SK-N-SH treated with all-trans-retinoic acid at 6 μM for 48 hours (cell line): ENCODE data around the gene ASTN2.

Experiments used
- ATAC-seq: fragments of 200-7000 bp; cut with Tn5 transposase; 3 replicates; pipeline ENCODE4 v1.9.1; 2020; ENCODE audit warnings: mild to moderate bottlenecking, moderate library complexity
- ARNTL ChIP-seq: fragments of 450-650 bp; formaldehyde crosslinking; IDR thresholded peaks from 2 replicates; pipeline ENCODE4 v1.5.0; 2020; ENCODE audit warnings: low read depth, mild to moderate bottlenecking, moderate library complexity, borderline replicate concordance
- BACH2 ChIP-seq: fragments of 250-450 bp; sonication (Bioruptor Pico); IDR thresholded peaks from 2 replicates; pipeline ENCODE4 v1.9.0; 2021; ENCODE audit warnings: mild to moderate bottlenecking, borderline replicate concordance
- CSDC2 ChIP-seq: fragments of 250-450 bp; sonication (Bioruptor Pico); IDR thresholded peaks from 2 replicates; pipeline ENCODE4 v1.5.0; 2020; ENCODE audit warnings: mild to moderate bottlenecking, moderate library complexity
- ESRRG ChIP-seq: fragments of 250-450 bp; sonication (Bioruptor Pico); IDR thresholded peaks from 2 replicates; pipeline ENCODE4 v1.6.1; 2021; ENCODE audit warnings: mild to moderate bottlenecking
- ISL1 ChIP-seq: fragments of 250-450 bp; sonication (Bioruptor Pico); IDR thresholded peaks from 2 replicates; pipeline ENCODE4 v2.1.2; 2022; ENCODE audit warnings: mild to moderate bottlenecking, moderate library complexity
- OSR1 ChIP-seq: fragments of 250-450 bp; sonication (Bioruptor Pico); IDR thresholded peaks from 2 replicates; pipeline ENCODE4 v1.8.0; 2022; ENCODE audit warnings: moderate library complexity, mild to moderate bottlenecking, inconsistent platforms
- PPARA ChIP-seq: fragments of 250-450 bp; sonication (Bioruptor Pico); IDR thresholded peaks from 2 replicates; pipeline ENCODE4 v1.5.0; 2020; ENCODE audit warnings: mild to moderate bottlenecking, borderline replicate concordance
- RARB ChIP-seq: fragments of 250-450 bp; sonication (Bioruptor Pico); IDR thresholded peaks from 2 replicates; pipeline ENCODE4 v1.8.0; 2021; ENCODE audit warnings: mild to moderate bottlenecking, moderate library complexity
- SNAI2 ChIP-seq: fragments of 250-450 bp; sonication (Bioruptor Pico); IDR thresholded peaks from 2 replicates; pipeline ENCODE4 v1.5.0; 2020; ENCODE audit warnings: mild to moderate bottlenecking, moderate library complexity
- TCF4 ChIP-seq: fragments of 250-450 bp; sonication (Bioruptor Pico); IDR thresholded peaks from 2 replicates; pipeline ENCODE4 v1.8.0; 2021; ENCODE audit warnings: mild to moderate bottlenecking, moderate library complexity, borderline replicate concordance
- TOX ChIP-seq: fragments of 250-450 bp; sonication (Bioruptor Pico); IDR thresholded peaks from 2 replicates; pipeline ENCODE4 v1.8.0; 2021; ENCODE audit warnings: mild to moderate bottlenecking, moderate library complexity, borderline replicate concordance
- ZC3H10 ChIP-seq: fragments of 250-450 bp; sonication (Bioruptor Pico); IDR thresholded peaks from 2 replicates; pipeline ENCODE4 v1.5.1; 2021; ENCODE audit warnings: mild to moderate bottlenecking, moderate library complexity
- ZFP30 ChIP-seq: fragments of 450-650 bp; formaldehyde crosslinking; IDR thresholded peaks from 2 replicates; pipeline ENCODE4 v1.5.0; 2022; ENCODE audit warnings: mild to moderate bottlenecking, moderate library complexity
- ZNF8 ChIP-seq: fragments of 450-650 bp; formaldehyde crosslinking; IDR thresholded peaks from 2 replicates; pipeline ENCODE4 v1.5.0; 2020; ENCODE audit warnings: mild to moderate bottlenecking, moderate library complexity
- TF ChIP-seq, protein P1 (sequence below): fragments of 250-450 bp; sonication (Bioruptor Pico); IDR thresholded peaks from 2 replicates; pipeline ENCODE4 v1.5.1; 2021; ENCODE audit warnings: mild to moderate bottlenecking, moderate library complexity
- TF ChIP-seq, protein P2 (sequence below): fragments of 250-450 bp; sonication (Bioruptor Pico); IDR thresholded peaks from 2 replicates; pipeline ENCODE4 v1.5.1; 2020; ENCODE audit warnings: low read depth, mild to moderate bottlenecking, moderate library complexity
- TF ChIP-seq, protein P3 (sequence below): fragments of 250-450 bp; sonication (Bioruptor Pico); IDR thresholded peaks from 2 replicates; pipeline ENCODE4 v1.8.0; 2020; ENCODE audit warnings: mild to moderate bottlenecking, moderate library complexity, borderline replicate concordance
- TF ChIP-seq, protein P4 (sequence below): fragments of 250-450 bp; sonication (Bioruptor Pico); IDR thresholded peaks from 2 replicates; pipeline ENCODE4 v1.8.0; 2021; ENCODE audit warnings: low read depth, mild to moderate bottlenecking, moderate library complexity, borderline replicate concordance

The ASTN2 gene

DNA sequence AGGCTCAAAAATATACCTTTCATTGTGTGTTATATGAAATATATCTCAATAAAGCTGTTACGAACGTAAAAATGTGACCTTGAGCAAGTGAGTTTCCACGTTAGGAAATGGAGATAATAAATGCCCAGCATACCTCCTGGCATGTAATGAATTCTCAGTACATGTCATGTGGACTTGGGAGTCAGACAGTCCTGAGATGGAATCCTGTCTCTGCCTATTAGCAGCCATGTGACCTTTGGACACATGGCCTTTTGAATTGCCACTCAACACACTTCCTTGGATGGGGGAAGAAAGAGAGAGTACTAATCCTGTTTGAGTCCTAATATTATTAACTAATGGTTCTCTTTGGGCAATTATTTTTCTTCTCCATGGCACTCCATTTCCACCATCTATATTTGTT lies 702.1 kb downstream of the ASTN2 start:
- no peak for TF ChIP-seq ISL1 (CRISPR knock-in tag)
- TF ChIP-seq, all 23 proteins: peak for 0
- no peak for ATAC-seq

DNA sequence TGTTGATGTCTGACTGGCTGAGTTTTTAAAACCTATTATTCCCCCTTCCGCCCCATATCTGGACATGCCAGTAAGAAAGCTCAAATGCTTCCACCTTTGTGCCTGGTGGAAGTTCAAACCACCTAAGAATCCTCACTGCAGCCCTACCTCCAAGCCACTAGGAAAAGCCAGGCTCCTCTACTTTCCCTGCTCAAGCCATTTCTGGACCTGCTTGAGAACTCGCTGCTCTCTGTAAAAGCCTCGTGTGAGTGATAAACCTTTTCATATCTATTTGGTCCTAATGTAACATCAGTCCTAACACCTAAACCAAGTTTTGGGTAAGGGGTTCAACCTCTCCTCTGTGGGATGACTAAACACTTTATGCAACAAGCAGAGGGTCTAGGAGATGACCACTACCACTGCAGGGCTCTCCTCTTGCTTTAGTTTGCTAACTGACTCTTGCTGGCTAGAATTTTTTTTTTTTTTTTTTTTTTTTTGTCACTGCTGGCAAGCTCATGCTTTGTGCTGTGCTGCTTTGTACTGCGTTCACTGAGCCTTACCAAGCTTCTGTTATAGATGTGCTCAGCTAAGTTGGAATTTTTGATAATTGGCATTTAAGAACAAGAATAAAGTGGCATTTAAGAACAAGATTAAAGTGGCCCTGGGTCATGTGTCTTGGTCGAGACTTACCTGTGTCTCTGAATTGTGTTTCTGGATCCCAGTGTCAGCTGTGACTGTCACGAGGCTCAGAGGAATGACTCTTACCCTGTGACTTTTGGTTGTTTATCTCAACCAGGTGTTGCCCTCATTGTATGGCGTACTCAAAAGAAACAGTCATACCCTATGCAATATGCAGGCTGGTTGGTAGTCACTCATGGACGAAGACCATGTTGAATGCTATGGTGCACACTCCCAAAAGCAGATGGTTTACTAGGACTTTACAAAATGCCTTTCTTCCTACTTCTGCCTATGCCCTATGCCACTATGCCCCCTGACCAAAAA lies 708.3 kb downstream of the ASTN2 start:
- no peak for ATAC-seq

DNA sequence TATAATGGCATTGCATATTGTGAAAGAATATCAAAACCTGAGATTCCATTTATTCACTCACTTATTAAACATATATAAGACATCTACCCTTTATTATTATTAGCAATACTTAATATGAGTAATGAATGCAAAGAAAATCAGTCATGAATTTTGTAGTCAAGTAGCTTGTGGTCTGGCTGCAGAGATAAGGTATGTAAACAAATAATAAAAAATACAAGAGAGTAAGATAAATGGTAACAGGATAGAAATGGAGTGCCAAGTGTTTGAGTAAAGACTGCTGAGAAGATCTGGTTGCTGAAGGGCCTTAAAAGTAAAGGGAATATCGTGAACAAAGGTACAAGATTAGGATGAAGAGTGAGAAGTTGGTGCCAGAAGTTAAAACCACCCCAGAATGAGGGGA lies 709.3 kb downstream of the ASTN2 start:
- TF ChIP-seq OSR1 (CRISPR knock-in tag) (no peak), PPARA (CRISPR knock-in tag) (no peak), BACH2 (CRISPR knock-in tag) (no peak), ESRRG (CRISPR knock-in tag) (no peak), RARB (CRISPR knock-in tag) (no peak), CSDC2 (CRISPR knock-in tag) (no peak), ZNF8 (no peak), ZC3H10 (CRISPR knock-in tag) (no peak)
- TF ChIP-seq, protein P1, sequence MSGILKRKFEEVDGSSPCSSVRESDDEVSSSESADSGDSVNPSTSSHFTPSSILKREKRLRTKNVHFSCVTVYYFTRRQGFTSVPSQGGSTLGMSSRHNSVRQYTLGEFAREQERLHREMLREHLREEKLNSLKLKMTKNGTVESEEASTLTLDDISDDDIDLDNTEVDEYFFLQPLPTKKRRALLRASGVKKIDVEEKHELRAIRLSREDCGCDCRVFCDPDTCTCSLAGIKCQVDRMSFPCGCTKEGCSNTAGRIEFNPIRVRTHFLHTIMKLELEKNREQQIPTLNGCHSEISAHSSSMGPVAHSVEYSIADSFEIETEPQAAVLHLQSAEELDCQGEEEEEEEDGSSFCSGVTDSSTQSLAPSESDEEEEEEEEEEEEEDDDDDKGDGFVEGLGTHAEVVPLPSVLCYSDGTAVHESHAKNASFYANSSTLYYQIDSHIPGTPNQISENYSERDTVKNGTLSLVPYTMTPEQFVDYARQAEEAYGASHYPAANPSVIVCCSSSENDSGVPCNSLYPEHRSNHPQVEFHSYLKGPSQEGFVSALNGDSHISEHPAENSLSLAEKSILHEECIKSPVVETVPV (CRISPR knock-in tag): no peak
- ATAC-seq: no peak

More for the DNA sequence above, 708.3 kb downstream of the ASTN2 start:
- TF ChIP-seq ZFP30: no peak
- no peak for TF ChIP-seq ZNF8
- no peak for TF ChIP-seq CSDC2 (CRISPR knock-in tag)

DNA sequence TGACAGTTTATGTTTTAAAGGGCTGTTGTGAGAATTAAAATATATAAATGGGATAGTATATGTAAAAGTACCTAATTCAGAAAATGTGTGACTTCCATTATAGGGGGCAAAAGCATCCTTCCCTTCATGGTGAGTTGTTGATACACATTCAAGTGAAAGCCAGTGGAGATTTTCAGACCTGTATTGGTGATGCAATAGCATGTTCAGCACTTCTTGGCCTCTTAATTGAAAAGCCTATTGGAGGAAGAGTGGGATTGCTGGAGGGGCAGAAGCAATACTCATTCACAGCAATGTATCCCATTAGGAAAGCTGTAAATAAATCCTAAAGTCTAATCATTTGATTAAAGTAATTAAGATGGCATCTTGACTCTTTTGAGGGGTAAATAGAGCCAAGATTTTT lies 710.4 kb downstream of the ASTN2 start:
- no peak for TF ChIP-seq ISL1 (CRISPR knock-in tag)
- no peak for TF ChIP-seq OSR1 (CRISPR knock-in tag)
- TF ChIP-seq, protein P2, sequence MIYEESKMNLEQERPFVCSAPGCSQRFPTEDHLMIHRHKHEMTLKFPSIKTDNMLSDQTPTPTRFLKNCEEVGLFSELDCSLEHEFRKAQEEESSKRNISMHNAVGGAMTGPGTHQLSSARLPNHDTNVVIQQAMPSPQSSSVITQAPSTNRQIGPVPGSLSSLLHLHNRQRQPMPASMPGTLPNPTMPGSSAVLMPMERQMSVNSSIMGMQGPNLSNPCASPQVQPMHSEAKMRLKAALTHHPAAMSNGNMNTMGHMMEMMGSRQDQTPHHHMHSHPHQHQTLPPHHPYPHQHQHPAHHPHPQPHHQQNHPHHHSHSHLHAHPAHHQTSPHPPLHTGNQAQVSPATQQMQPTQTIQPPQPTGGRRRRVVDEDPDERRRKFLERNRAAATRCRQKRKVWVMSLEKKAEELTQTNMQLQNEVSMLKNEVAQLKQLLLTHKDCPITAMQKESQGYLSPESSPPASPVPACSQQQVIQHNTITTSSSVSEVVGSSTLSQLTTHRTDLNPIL (CRISPR knock-in tag): no peak
- no peak for TF ChIP-seq PPARA (CRISPR knock-in tag)
- no peak for ATAC-seq

DNA sequence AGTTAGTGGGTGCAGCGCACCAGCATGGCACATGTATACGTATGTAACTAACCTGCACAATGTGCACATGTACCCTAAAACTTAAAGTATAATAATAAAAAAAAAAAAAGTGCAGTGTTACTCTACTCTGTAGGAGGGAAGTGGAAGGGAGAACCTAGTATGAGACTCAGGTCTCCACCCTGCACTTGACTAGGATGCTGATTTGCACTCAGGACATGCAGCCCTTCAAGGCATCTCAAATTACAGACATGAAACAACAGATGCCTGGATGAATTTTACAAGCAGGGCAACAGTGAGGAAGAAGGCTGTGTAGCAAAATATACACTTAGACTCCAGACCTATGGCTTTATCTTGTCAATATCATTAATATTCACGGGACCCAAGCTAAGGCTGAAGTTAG lies 711.2 kb downstream of the ASTN2 start:
- TF ChIP-seq TOX (CRISPR knock-in tag) (no peak), PPARA (CRISPR knock-in tag) (no peak), ESRRG (CRISPR knock-in tag) (no peak)
- TF ChIP-seq, protein P3, sequence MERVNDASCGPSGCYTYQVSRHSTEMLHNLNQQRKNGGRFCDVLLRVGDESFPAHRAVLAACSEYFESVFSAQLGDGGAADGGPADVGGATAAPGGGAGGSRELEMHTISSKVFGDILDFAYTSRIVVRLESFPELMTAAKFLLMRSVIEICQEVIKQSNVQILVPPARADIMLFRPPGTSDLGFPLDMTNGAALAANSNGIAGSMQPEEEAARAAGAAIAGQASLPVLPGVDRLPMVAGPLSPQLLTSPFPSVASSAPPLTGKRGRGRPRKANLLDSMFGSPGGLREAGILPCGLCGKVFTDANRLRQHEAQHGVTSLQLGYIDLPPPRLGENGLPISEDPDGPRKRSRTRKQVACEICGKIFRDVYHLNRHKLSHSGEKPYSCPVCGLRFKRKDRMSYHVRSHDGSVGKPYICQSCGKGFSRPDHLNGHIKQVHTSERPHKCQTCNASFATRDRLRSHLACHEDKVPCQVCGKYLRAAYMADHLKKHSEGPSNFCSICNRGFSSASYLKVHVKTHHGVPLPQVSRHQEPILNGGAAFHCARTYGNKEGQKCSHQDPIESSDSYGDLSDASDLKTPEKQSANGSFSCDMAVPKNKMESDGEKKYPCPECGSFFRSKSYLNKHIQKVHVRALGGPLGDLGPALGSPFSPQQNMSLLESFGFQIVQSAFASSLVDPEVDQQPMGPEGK (CRISPR knock-in tag): no peak
- TF ChIP-seq, protein P4, sequence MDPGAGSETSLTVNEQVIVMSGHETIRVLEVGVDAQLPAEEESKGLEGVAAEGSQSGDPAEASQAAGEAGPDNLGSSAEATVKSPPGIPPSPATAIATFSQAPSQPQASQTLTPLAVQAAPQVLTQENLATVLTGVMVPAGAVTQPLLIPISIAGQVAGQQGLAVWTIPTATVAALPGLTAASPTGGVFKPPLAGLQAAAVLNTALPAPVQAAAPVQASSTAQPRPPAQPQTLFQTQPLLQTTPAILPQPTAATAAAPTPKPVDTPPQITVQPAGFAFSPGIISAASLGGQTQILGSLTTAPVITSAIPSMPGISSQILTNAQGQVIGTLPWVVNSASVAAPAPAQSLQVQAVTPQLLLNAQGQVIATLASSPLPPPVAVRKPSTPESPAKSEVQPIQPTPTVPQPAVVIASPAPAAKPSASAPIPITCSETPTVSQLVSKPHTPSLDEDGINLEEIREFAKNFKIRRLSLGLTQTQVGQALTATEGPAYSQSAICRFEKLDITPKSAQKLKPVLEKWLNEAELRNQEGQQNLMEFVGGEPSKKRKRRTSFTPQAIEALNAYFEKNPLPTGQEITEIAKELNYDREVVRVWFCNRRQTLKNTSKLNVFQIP (CRISPR knock-in tag): no peak
- ATAC-seq: no peak

DNA sequence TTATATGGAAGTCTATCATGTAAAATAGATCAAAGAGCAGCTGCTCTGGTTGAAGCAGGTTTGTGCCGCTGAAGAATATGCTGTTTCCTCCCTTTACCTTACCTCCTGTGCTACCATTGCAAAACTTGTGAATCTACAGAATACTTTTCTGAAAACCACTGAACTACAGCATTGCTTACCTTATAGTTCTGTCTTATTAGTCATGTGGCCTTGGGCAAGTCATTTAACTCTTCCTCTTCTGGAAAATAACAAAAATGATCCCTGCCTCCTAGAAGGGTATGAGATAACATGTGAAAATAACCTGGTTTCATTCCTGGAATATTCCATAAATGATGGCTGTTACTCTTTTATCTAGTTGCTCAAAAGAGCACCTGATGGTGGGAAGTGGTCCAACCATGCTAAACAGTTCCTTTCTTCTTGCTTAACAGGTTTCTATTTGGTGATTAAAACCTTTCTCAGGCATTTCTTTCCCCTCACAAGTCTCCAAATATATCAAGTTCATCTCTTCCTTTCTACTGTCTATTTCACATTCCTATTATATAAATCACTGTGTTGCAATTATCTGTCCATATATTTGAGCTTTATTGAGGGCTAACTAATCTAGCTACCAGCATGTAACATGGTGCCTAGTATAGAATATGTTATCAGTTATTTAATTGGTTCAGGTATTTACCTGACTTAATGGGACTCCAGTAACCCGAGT lies 712.8 kb downstream of the ASTN2 start:
- ATAC-seq: no peak
- no peak for TF ChIP-seq ISL1 (CRISPR knock-in tag)
- no peak for TF ChIP-seq CSDC2 (CRISPR knock-in tag)
- TF ChIP-seq, protein P4 (CRISPR knock-in tag): no peak
- no peak for TF ChIP-seq PPARA (CRISPR knock-in tag)
- no peak for TF ChIP-seq SNAI2
- TF ChIP-seq TCF4 (CRISPR knock-in tag): no peak
- TF ChIP-seq ESRRG (CRISPR knock-in tag): no peak
- TF ChIP-seq, protein P2 (CRISPR knock-in tag): no peak
- TF ChIP-seq, protein P1 (CRISPR knock-in tag): no peak
- no peak for TF ChIP-seq ARNTL (CRISPR knock-in tag)
- TF ChIP-seq ZFP30: no peak
